AG20443 (cell line): Measurements from ENCODE around the gene STX10.

ENCODE experiments used
- DNase-seq: peaks from one replicate; pipeline ENCODE4 v3.0.0; 2012; ENCODE audit warnings: low spot score, mixed read lengths

Gene STX10

GRCh38 chr19:13119627-13120026 is 30.5 kb downstream of the STX10 start:
- no peak for DNase-seq

- DNase-seq = peak; percentile 56
Observed at GRCh38 chr19:13118424-13119193, 31.6 kb downstream of the STX10 start.

GRCh38 chr19:13117772-13118423 is 32.3 kb downstream of the STX10 start, which contains the start of gene NACC1:
Gene NACC1, plus strand, starts transcription at chr19:13118264. Its CDS starts 16,944 bp downstream, at chr19:13135208.
- peak; percentile 99 for DNase-seq

GRCh38 chr19:13117176-13117771 is 32.9 kb downstream of the STX10 start:
- no peak for DNase-seq

- DNase-seq = peak; percentile 94
Observed at GRCh38 chr19:13116282-13117175, 33.6 kb downstream of the STX10 start, which contains the start of gene TRMT1. Gene TRMT1, minus strand, starts transcription at chr19:13116740. Its CDS starts 341 bp downstream, at chr19:13116399.

- DNase-seq = no peak
Observed at GRCh38 chr19:13115936-13116281, 34.3 kb downstream of the STX10 start.

- DNase-seq = no peak
Observed at GRCh38 chr19:13112555-13112954, 37.6 kb downstream of the STX10 start.

GRCh38 chr19:13110099-13110610 is 40.0 kb downstream of the STX10 start:
- no peak for DNase-seq

- DNase-seq = no peak
Observed at GRCh38 chr19:13109361-13110098, 40.6 kb downstream of the STX10 start.

GRCh38 chr19:13104848-13105711 is 45.1 kb downstream of the STX10 start:
- no peak for DNase-seq

GRCh38 chr19:13104360-13104847 is 45.8 kb downstream of the STX10 start:
- DNase-seq = peak; percentile 69

GRCh38 chr19:13103581-13104359 is 46.4 kb downstream of the STX10 start:
- DNase-seq = no peak

- peak; percentile 73 for DNase-seq
Observed at GRCh38 chr19:13102666-13103580, 47.3 kb downstream of the STX10 start, which contains the start of gene LYL1. Gene LYL1, minus strand, starts transcription at chr19:13102858. Its CDS starts 1,687 bp downstream, at chr19:13101171.

GRCh38 chr19:13102416-13102665 is 47.8 kb downstream of the STX10 start:
- no peak for DNase-seq

GRCh38 chr19:13101590-13102415 is 48.4 kb downstream of the STX10 start:
- no peak for DNase-seq

GRCh38 chr19:13100841-13101589 is 49.2 kb downstream of the STX10 start:
- no peak for DNase-seq
